ENCODE measurements around the gene KCNN3. TPM values are rescaled to one million over a fixed set of nuclear protein-coding genes. Genes with fewer than 3 reads are reported as not detected.

KCNN3 gene
- total and polyA plus RNA-seq, 8 donors, result 1.9 to 3.1 (median 2.3) TPM

GRCh38 chr1:154888757-154889156 is 18.7 kb upstream of the KCNN3 start:
- Histone ChIP-seq H3K4me3 (no peak overlapping the region), H3K36me3 (no peaks in the 10 kb centered on the region), H3K9me3 (no peaks in the 10 kb centered on the region), H3K4me1 (peaks cover 0 to 7% of the 10 kb centered on the region in 2 donors), H3K27ac (no peak overlapping the region), H3K27me3 (no peaks in the 10 kb centered on the region)
- intact Hi-C loops (cut with DNase I), result no loop called here
- no peak for DNase-seq
- TF ChIP-seq, protein P1, sequence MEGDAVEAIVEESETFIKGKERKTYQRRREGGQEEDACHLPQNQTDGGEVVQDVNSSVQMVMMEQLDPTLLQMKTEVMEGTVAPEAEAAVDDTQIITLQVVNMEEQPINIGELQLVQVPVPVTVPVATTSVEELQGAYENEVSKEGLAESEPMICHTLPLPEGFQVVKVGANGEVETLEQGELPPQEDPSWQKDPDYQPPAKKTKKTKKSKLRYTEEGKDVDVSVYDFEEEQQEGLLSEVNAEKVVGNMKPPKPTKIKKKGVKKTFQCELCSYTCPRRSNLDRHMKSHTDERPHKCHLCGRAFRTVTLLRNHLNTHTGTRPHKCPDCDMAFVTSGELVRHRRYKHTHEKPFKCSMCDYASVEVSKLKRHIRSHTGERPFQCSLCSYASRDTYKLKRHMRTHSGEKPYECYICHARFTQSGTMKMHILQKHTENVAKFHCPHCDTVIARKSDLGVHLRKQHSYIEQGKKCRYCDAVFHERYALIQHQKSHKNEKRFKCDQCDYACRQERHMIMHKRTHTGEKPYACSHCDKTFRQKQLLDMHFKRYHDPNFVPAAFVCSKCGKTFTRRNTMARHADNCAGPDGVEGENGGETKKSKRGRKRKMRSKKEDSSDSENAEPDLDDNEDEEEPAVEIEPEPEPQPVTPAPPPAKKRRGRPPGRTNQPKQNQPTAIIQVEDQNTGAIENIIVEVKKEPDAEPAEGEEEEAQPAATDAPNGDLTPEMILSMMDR (IDR thresholded peaks at IDR 0.05), result no peak
- no peak for ATAC-seq

- intact Hi-C loops (cut with DNase I), result no loop called here
- H3K9me3 ChIP-seq, result no peaks in the 10 kb centered on the region
- no peak for ATAC-seq
- no peaks in the 10 kb centered on the region for H3K36me3 ChIP-seq
- TF ChIP-seq, protein P1 (IDR thresholded peaks at IDR 0.05), result no peak
- peaks cover 0 to 7% of the 10 kb centered on the region in 2 donors for H3K4me1 ChIP-seq
- no peak overlapping the region for H3K4me3 ChIP-seq
- H3K27me3 ChIP-seq, result no peaks in the 10 kb centered on the region
- H3K27ac ChIP-seq, result no peak overlapping the region
- no peak for DNase-seq
Observed at GRCh38 chr1:154886281-154887015, 16.4 kb upstream of the KCNN3 start.

- Histone ChIP-seq H3K27ac (no peak overlapping the region), H3K4me1 (peaks cover 0 to 7% of the 10 kb centered on the region in 2 donors), H3K36me3 (no peaks in the 10 kb centered on the region), H3K4me3 (no peak overlapping the region), H3K27me3 (no peaks in the 10 kb centered on the region), H3K9me3 (no peaks in the 10 kb centered on the region)
- intact Hi-C loops (cut with DNase I), result no loop called here
- DNase-seq (peak in 2 of 4 donors; percentile 56 to 69), ATAC-seq (no peak)
- TF ChIP-seq, protein P1 (IDR thresholded peaks at IDR 0.05), result no peak
Observed at GRCh38 chr1:154884869-154885701, 15.0 kb upstream of the KCNN3 start.

GRCh38 chr1:154883919-154884868 is 14.1 kb upstream of the KCNN3 start:
- Histone ChIP-seq H3K27me3 (no peaks in the 10 kb centered on the region), H3K9me3 (no peaks in the 10 kb centered on the region), H3K4me3 (no peak overlapping the region), H3K4me1 (peaks cover 0 to 7% of the 10 kb centered on the region in 2 donors), H3K36me3 (no peaks in the 10 kb centered on the region), H3K27ac (no peak overlapping the region)
- intact Hi-C loops (cut with DNase I), result no loop called here
- TF ChIP-seq, protein P1 (IDR thresholded peaks at IDR 0.05), result no peak
- DNase-seq, result no peak
- no peak for ATAC-seq

All from left lung (tissue), 10 donors.